ENCODE measurements around the gene CDK11A.

The CDK11A gene

GRCh38 chr1:1684031-1684681 lies 40.0 kb downstream of the CDK11A start:
- no peak overlapping the region for H3K4me3 ChIP-seq (ENCODE audit: low read depth, low read length)
- DNase-seq (ENCODE audit: low read depth), result no peak
- TF ChIP-seq CTCF (conservative IDR thresholded peaks at IDR 0.05; ENCODE audit: low read depth, low read length), result no peak

- H3K4me3 ChIP-seq (ENCODE audit: low read depth, low read length), result no peak overlapping the region
- TF ChIP-seq CTCF (conservative IDR thresholded peaks at IDR 0.05; ENCODE audit: low read depth, low read length), result no peak
- no peak for DNase-seq (ENCODE audit: low read depth)
Observed at GRCh38 chr1:1683104-1683905, 40.9 kb downstream of the CDK11A start.

GRCh38 chr1:1680912-1681273 lies 43.3 kb downstream of the CDK11A start:
- peak; percentile 65 for DNase-seq (ENCODE audit: low read depth)
- no peak overlapping the region for H3K4me3 ChIP-seq (ENCODE audit: low read depth, low read length)
- no peak for TF ChIP-seq CTCF (conservative IDR thresholded peaks at IDR 0.05; ENCODE audit: low read depth, low read length)

- no peak for TF ChIP-seq CTCF (conservative IDR thresholded peaks at IDR 0.05; ENCODE audit: low read depth, low read length)
- H3K4me3 ChIP-seq (ENCODE audit: low read depth, low read length), result no peak overlapping the region
- no peak for DNase-seq (ENCODE audit: low read depth)
Observed at GRCh38 chr1:1680031-1680911, 43.9 kb downstream of the CDK11A start.

- peak; percentile 55 for TF ChIP-seq CTCF (conservative IDR thresholded peaks at IDR 0.05; ENCODE audit: low read depth, low read length)
- no peak overlapping the region for H3K4me3 ChIP-seq (ENCODE audit: low read depth, low read length)
- DNase-seq (ENCODE audit: low read depth), result no peak
Observed at GRCh38 chr1:1678581-1679380, 45.4 kb downstream of the CDK11A start.
